HG03280 (cell line): Measurements from ENCODE around the gene GTF3C2.
"Not testable (repeated sequence)": the region's sequence is repeated elsewhere in the genome, so short reads cannot be mapped to it uniquely, and the experiment has no call there.

ENCODE experiments used
- ATAC-seq: cut with Tn5 transposase; IDR thresholded peaks from one replicate; pipeline ENCODE4 v1.9.1; 2021; ENCODE audit warnings: mild to moderate bottlenecking, moderate library complexity; ENCODE audit not compliant: unreplicated experiment

Gene GTF3C2

DNA sequence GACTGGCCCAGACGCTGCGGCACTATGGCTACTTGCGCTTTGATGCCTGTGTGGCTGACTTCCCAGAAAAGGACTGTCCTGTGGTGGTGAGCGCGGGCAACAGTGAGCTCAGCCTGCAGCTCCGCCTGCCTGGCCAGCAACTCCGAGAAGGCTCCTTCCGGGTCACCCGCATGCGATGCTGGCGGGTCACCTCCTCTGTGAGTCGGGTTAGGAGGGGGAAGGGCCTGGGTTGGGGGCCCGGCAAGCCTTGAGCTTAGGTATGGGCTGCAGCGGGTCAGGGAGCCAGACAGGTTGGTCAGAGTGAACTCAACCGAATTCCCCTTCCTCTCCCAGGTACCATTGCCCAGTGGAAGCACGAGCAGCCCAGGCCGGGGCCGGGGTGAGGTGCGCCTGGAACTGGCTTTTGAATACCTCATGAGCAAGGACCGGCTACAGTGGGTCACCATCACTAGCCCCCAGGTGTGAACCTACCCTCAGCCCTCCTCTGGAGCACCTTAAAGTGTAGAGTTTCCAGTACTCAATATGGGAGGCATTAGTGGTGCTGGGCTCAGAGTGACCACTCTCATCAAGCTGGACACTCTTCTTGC, 19.0 kb upstream of the GTF3C2 start:
- no peak for ATAC-seq

DNA sequence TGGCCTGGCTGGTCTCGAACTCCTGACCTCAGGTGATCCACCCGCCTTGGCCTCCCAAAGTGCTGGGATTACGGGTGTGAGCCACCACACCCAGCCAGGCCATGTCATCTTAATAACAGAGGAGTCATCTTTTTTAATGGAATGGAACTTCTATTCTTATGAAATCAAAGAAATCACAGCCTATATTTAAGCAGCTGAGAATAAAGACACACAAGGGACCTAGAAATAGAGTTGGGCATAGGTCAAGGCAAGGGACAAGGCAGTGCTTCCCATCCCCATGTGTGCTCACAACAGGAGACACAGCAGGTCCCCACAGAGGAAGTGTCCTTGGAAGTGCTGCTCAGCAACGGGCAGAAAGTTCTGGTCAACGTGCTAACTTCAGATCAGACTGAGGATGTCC, 17.0 kb upstream of the GTF3C2 start:
- ATAC-seq: no peak

DNA sequence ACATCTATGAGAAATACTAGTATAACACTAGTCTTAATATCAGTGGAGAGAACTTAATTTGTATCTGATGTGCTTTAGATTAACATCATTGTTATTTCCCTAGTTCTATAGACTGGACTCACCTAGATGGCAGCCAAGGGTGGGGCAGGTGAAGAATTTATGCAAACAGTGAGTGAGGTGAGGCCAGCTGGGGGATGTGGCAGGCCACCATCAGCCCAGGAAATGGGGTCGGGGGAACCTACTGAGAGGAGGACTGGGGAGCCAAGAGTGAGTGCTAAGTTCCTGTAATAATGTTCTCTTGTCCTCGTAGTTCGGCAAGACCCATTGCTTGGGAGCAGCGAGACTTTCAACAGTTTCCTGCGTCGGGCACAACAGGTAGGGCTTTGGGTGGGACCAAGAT, 16.4 kb upstream of the GTF3C2 start:
- ATAC-seq: no peak

DNA sequence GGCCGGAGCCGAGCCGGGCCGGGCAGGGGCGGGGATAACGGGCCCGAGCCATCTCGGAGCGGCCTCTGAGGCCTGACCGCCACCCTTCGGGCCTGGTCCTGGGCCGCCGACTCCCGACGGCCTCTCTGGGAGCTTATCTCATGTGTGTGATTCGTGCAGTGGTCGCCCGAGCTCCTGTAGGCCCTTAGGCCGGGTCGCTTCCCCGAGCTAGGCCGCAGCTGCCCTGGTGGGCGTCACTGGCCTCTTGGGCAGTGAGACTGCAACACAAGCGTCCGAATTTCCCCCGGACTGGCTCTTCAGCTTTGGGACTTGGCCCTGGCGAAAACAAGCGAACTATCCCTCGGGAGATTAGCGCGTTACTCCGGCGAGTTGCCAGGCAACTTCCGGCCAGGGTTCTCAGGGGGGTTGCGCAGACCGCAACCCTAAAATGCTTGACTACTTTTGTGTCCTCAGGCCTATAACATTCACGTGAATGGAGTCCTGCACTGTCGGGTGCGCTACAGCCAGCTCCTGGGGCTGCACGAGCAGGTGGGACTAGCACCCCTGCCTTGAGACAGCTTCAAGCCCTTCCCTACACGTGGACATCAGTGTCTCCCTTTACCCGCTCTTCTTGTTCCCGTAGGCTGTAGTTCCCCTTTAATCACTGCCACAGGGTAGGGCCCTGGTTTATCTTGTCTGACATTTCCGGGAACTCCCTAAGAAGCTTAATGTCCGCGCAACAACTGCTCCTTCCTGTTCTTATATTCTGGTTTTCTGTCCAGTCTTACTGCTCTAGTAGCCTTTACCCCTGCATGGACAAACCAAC, 14.5 kb upstream of the GTF3C2 start:
- no peak for ATAC-seq

DNA sequence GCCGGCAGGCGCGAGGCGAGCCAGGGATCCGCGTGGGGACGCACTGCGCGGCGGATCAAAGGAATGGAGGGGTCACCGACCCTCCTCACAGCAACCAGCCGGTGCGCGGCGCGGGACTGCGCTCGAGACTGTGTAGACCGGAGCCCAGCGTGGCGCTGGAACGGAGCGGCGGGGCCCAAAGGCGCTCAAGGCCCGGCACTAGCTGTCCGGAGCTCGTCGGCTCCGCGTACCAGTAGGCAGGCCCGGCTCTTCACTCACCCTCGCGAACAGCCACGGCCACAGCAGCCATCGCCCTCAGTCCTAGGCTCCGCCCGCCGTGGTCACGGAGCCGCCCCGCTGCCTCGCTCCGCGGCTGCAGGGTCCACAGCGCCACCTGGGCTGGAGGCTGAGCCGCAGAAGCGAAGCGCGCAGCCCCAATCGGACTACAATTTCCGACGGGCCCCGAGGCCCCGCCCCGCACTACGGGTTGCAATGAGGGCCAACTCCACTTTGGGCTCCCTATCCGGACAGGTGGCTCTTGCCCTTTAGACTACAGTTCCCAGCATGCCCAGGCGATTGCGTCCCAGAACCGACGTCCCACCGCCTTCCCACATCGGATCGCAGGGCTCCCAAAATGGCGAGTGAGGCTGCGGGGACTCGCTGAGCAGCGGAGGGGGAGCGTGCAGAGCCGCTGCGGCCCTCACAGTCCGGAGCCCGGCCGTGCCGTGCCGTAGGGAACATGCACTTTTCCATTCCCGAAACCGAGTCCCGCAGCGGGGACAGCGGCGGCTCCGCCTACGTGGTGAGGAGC, 13.7 kb upstream of the GTF3C2 start, which contains the start of the genes EIF2B4 and SNX17:
EIF2B4 (minus strand) TSS at position 313 of the 790 bp plus-strand sequence; CDS start at position 289, 24 bp downstream.
SNX17 (plus strand) TSS at position 591 of the 790 bp plus-strand sequence; CDS start at position 719, 128 bp downstream.
- peak; percentile 94 for ATAC-seq

DNA sequence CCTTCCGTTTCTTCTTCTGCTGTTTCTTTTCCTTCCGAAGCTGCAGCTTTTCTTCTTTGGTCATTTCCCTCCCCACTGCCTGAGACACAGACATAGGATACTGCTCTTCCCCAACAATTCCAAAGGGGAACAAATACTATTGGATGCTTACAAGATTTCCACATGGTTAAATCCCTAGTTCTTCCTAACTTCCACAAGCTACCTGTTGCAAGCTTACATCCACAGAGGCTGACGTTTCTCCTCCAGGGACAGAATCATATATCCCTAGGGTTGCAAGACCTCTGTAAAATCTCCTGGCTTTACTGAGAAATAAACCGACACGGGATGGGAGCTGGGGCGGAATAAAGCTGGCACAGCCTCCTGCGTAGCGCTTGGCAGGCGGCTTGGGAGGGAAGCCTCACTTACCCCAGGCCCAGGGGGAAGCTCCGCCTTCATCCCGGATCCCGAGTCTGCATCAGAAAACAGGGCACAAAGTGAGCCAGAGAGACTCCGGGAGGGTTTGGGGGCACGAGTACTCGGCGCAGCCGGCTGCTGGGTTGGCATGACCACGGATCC, 13.0 kb upstream of the GTF3C2 start:
- no peak for ATAC-seq

DNA sequence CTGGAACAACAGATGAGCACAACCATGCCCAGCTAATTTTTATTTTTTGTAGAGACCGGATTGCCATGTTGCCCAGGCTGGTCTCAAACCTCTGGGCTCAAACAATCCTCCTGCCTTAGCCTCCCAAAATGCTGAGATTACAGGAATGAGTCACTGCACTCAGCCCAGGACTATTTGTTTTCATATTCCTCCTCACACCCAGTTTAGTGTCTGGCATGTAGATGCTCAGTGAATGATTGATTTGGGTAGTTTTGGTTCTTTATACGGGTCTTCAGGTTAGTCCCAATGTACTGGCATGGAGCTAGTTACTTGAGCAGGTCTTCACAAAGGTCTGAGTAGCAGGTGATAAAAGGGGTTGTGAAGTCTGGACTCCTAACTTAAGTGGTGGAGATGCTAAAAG, 7.4 kb upstream of the GTF3C2 start:
- no peak for ATAC-seq

DNA sequence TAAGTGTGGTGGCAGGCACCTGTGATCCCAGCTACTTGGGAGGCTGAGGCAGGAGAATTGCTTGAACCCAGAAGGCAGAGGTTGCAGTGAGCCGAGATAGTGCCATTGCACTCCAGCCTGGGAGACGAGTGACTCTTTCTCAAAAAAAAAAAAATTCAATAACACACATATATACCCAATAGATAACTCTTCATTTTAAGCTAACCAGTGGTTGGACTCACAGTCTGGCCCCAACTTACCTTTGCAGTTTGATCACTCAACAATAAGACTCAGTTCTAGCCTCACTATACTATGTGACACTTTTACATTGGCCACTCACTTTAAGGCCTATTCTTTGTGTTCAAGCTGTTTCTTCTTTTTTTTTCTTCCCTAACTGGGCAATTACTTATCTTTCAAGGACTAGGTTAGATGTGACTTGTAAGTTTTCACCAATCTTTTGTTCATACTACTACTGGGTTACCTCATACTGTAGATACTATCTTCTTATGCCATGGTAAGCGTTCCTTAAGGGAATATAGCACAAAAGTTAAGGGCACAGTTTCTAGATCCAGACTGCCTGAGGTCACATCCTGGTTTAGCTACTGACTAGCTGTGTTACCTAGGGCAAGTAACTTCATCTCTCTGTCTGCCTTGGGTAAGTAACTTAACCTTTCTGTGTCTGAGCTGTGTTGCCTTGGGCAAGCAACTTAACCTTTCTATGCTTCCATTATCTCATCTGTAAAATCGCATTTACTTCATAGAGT, 6.3 kb upstream of the GTF3C2 start:
- ATAC-seq: no peak

DNA sequence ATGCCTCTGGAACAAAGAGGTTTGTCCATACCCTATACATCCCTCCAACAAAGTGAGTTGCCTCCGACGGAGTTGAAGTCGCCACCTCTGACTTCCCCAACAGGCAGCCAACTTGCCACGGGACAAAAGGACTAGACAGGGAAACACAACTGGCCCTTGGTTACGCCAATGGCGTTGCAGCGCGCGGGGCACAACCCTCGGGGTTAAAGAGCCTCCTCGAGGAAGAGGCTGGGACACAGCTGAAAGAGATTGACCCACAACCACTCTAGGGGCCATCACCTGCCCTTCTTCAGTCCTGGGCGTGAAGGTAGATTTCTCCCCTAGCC, 545 bp downstream of the GTF3C2 start:
- peak; percentile 34 for ATAC-seq

DNA sequence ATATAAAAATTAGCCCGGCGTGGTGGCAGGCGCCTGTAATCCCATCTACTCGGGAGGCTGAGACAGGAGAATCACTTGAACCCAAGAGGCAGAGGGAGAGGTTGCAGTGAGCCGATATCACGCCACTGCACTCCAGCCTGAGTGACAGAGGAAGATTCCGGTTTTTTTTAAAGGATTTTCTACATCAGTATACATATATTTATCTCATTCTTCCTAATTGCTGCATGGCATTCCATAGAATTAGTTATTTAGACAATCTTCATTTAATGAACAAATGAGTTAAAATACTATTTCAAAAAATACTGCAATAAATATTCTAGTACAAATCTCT, 2.0 kb downstream of the GTF3C2 start:
- ATAC-seq: no peak

DNA sequence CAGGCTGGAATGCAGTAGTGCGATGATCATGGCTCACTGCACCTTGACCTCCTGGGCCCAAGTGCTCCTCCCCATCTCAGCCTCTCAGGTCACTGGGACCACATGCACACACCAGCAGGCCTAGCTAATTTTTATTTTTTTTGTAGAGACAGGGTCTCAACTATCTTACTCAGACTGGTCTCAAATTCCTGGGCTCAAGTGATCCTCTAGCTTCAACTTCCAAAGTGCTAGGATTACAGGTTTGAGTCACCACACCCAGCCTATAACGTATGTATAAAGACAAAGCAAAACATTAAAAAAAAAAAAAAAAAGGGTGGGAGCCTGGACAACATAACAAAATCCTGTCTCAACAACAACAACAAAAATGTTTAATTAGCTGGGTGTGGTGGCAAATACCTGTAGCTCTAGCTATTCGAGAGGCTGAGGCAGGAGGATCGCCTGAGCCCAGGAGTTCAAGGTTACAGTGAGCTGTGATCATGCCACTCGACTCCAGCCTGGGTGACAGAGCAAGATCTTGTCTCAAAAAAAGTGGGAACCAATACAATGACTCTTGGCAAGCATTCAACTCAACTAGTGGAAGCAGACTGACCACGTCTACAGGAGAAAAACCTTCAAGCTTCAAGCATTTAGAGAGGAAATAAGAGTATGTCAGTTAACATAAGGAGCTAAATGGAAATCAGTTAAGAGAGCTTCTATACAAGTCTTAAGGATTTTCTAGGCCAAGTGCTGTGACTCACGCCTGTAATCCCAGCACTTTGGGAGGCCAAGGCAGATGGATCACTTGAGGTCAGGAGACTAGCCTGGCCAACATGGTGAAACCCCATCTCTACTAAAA, 2.6 kb downstream of the GTF3C2 start:
- no peak for ATAC-seq

DNA sequence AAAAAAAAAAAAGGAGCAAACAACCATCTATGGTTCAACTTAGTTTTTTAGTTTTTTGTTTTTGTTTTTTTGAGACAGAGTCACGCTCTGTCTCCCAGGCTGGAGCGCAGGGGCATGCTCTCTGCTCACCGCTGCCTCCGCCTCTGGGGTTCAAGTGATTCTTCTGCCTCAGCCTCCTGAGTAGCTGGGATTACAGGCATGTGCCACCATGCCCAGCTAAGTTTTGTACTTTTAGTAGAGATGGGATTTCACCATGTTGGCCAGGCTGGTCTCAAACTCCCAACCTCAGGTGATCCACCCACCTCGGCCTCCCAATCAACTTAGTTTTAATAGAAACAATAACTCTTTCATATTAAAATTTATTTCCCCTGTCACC, 3.2 kb downstream of the GTF3C2 start:
- not testable (repeated sequence) for ATAC-seq

DNA sequence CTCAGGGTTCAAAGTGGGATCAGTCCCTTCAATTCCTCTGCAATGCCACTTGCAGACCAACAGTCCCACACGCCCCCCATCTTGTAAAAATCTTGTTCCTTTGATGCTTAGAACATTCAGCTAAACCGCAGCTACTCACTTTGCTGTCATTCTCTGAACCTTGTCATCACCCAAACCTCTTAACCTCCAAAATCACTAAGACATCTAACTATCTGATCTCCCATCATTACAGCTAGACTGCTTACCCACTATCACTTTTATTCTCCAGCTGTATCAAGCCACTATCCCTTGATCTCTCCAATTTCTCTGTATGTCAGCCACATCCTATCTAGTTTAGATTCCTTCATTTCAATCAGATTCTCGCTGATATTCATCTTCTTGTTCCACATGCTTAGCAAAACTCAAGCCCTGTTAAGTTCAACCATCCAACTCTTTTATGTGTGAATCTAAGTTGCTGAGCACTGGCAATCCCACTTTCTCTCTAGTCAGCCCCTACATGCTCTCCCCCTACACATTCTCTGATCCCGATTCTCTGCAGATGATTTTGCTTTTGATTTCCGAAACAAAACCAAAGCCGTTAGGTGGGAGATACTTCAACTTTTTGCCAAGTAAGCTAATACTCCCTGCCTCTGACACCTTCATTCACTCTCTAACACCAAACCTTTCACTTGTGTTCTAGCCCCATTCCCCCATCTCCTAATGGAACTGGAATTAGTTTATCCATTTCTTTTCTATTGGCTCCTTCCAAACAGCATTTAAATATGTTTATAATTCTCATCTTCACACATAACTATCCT, 4.6 kb downstream of the GTF3C2 start:
- no peak for ATAC-seq

DNA sequence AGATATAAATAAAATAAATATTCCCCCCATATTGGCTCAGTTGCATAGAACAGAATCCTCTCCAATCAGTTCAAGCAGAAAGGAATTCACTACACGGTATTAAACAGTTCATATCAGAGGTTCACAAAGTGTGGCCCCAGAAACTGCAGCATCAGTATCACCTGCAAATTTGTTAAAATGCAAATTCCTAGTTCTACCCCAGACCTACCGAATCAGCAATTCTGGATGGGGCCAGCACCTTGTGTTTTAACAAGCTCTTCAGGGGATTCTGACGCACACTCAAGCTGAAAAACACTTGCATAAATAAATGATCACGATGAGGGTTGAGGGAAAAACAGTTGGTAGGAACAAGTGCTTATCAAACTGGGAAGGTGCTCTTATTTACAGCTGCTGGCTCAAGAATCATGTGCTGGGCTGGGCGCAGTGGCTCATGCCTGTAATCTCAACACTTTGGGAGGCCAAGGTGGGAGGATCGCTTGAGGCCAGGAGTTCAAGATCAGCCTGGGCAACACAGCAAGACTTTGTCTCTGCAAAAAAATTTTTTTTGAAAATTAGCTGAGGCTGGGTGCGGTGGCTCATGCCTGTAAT, 6.4 kb downstream of the GTF3C2 start:
- no peak for ATAC-seq

DNA sequence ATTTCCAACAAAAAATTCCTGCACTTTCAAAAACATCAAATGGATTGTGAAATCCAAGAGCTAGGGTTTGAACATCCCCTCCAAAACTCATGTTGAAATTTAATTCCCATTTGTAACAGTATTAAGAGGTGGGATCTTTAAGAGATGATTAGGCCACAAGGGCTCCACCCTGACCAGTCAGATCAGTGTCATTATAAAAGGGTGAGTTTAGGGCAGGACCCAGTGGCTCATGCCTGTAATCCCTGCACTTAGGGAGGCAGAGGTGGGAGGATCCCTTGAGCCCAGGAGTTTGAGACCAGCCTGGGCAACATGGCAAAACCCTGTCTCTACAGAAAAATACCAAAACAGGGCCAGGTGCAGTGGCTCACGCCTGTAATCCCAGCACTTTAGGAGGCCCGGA, 8.9 kb downstream of the GTF3C2 start:
- ATAC-seq: no peak

DNA sequence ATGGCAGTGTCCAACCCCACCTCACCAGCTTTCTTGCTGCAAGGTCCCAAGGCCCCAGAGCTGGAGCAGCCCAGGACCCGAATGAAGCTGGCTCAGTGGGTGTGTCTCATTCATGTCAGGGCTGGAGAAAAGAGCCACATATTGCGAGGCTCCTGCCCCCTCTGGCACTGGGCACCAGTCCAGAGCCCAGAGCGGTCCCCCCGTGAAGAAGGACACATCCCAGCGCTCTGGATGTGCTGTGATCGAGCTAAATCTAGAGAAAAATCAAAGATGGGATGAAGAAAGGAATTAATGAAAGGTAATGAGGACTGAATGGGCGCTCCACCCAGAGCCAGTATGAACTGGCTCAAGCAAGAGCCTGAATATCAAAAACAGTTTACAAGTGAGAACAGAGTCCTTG, 20.4 kb downstream of the GTF3C2 start:
- no peak for ATAC-seq

DNA sequence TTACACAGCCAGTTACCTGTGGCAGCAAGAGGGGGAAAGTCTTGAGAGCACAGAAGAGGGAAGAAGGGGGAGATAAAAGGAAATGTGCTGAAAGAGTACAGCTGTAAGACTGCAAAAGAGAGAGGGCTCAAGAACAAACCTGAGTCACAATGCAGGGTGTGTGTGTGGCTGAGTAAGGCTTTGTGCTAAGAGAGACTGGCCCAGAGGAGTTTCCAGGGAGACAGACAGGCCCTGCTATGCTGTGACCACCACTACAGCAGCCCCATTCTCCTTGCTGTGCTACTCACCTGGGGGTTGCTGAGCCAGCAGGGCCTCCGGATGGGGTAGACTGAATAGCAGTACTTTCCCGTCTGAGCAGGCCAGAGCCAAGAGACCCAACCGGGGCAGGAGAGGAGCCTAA, 21.3 kb downstream of the GTF3C2 start:
- ATAC-seq: no peak

DNA sequence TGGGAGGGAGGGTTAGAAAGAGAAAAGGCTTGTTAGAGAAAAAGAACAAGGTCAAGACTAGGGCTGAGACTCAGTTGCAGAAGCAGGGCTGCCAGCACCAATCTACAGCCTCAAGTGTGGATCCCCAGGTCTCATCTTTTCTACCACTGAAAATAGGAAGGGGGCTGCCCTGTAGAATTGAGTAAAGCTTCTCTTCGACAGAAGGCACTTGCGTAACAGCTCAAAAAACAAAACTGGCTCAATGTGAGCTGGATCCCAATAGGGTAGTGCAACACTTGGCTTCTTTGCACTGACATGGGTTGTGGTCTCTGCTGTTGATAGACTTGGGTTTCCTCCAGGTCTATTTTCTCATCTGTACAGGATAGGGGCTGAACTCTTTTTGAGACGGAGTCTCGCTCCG, 31.8 kb downstream of the GTF3C2 start:
- ATAC-seq: no peak
